HG03571 (cell line): ENCODE measurements around the gene RFX7.

Source experiments
- ATAC-seq: cut with Tn5 transposase; IDR thresholded peaks from one replicate; pipeline ENCODE4 v1.9.1; 2021; ENCODE audit not compliant: unreplicated experiment

Gene RFX7

GRCh38 chr15:56128081-56128480 lies 115.6 kb downstream of the RFX7 start:
- no peak for ATAC-seq

- no peak for ATAC-seq
Observed at GRCh38 chr15:56126409-56126808, 117.3 kb downstream of the RFX7 start.

GRCh38 chr15:56124391-56124790 lies 119.3 kb downstream of the RFX7 start:
- no peak for ATAC-seq

- ATAC-seq = no peak
Observed at GRCh38 chr15:56105855-56106254, 137.8 kb downstream of the RFX7 start.

- ATAC-seq = no peak
Observed at GRCh38 chr15:56102441-56102840, 141.2 kb downstream of the RFX7 start.

GRCh38 chr15:56099311-56099710 lies 144.4 kb downstream of the RFX7 start:
- ATAC-seq = no peak

- ATAC-seq = no peak
Observed at GRCh38 chr15:56098195-56098863, 145.3 kb downstream of the RFX7 start.

GRCh38 chr15:56095406-56095805 lies 148.3 kb downstream of the RFX7 start:
- ATAC-seq = no peak

GRCh38 chr15:56094171-56094570 lies 149.5 kb downstream of the RFX7 start:
- no peak for ATAC-seq

GRCh38 chr15:56088389-56088788 lies 155.3 kb downstream of the RFX7 start:
- no peak for ATAC-seq

GRCh38 chr15:56086566-56086965 lies 157.1 kb downstream of the RFX7 start:
- ATAC-seq = no peak

- no peak for ATAC-seq
Observed at GRCh38 chr15:56082263-56082761, 161.4 kb downstream of the RFX7 start.

GRCh38 chr15:56077081-56077480 lies 166.6 kb downstream of the RFX7 start:
- ATAC-seq = no peak

- no peak for ATAC-seq
Observed at GRCh38 chr15:56076640-56077039, 167.0 kb downstream of the RFX7 start.

- no peak for ATAC-seq
Observed at GRCh38 chr15:56074481-56075265, 169.0 kb downstream of the RFX7 start.

GRCh38 chr15:56064152-56064551 lies 179.5 kb downstream of the RFX7 start:
- ATAC-seq = no peak

- no peak for ATAC-seq
Observed at GRCh38 chr15:56059716-56060115, 184.0 kb downstream of the RFX7 start.

- ATAC-seq = no peak
Observed at GRCh38 chr15:56058986-56059385, 184.7 kb downstream of the RFX7 start.

GRCh38 chr15:56056626-56057025 lies 187.1 kb downstream of the RFX7 start:
- no peak for ATAC-seq

GRCh38 chr15:56053046-56053400 lies 190.7 kb downstream of the RFX7 start:
- no peak for ATAC-seq

GRCh38 chr15:56052395-56053045 lies 191.2 kb downstream of the RFX7 start:
- ATAC-seq = no peak

GRCh38 chr15:56051676-56052075 lies 192.0 kb downstream of the RFX7 start:
- no peak for ATAC-seq
